GM20431 (cell line): ENCODE data around the gene CAAP1.
"Not testable (repeated sequence)": the region's sequence is repeated elsewhere in the genome, so short reads cannot be mapped to it uniquely, and the experiment has no call there.

Experiments
- in situ Hi-C: fragments of 300-500 bp; cut with MseI, MboI; formaldehyde crosslinking; loops from one replicate; pipeline ENCODE4 v1.15.0; 2020; ENCODE audit warnings: low sequenced_read_pairs; ENCODE audit not compliant: unreplicated experiment

Gene CAAP1

GRCh38 chr9:26892251-26893029, at the start of gene CAAP1:
TSS of gene CAAP1 (minus strand) at chr9:26892802. CDS start at chr9:26892715, 87 bp downstream.
- in situ Hi-C loops = no loop called here

DNA sequence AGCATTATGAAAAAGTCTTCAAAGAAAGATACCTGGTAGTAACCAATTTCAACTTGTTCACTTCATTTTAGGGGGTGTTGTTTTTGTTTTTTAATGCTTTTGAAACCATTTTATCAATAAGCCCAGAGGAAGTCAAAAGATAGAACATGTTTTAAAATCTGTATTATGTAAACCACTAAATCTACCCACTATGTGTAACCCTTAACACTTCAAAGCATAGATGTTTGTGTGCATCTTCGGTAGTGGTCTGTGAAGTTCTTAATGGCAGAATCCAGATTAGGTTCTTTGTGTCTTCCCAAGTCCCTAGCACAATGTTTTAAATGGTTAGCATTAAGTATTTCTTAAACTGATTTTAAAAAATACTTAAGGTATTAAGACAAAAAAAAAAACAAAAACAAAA, 48.2 kb upstream of the CAAP1 start:
- in situ Hi-C loops = no loop called here

- in situ Hi-C loops = no loop called here
Observed at GRCh38 chr9:26939955-26940711, 47.5 kb upstream of the CAAP1 start.

DNA sequence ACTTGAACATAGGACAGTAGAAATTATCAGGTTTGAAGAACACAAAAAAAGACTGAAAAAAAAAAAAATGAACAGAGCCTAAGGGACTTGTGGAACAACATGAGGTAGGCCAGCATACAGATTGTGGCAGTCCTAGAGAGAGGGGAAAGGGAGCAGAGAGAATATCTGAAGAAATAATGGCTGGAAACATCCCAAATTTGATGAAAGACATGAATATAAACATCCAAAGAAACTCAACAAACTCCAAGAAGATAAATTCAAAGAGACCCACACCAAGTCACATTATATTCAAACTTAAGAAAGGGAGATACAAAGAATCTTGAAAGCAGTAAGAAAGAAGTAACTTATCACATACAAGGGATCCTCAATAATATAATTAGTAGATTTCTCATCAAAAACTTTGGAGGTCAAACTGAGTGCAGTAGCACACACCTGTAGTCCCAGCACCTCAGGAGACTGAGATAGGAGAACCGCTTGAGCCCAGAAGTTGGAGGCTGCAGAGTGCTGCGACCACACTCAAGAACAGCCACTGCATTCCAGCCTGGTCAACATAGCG, 45.3 kb upstream of the CAAP1 start:
- in situ Hi-C loops = no loop called here

- in situ Hi-C loops = no loop called here
Observed at GRCh38 chr9:26935847-26936246, 43.2 kb upstream of the CAAP1 start.

DNA sequence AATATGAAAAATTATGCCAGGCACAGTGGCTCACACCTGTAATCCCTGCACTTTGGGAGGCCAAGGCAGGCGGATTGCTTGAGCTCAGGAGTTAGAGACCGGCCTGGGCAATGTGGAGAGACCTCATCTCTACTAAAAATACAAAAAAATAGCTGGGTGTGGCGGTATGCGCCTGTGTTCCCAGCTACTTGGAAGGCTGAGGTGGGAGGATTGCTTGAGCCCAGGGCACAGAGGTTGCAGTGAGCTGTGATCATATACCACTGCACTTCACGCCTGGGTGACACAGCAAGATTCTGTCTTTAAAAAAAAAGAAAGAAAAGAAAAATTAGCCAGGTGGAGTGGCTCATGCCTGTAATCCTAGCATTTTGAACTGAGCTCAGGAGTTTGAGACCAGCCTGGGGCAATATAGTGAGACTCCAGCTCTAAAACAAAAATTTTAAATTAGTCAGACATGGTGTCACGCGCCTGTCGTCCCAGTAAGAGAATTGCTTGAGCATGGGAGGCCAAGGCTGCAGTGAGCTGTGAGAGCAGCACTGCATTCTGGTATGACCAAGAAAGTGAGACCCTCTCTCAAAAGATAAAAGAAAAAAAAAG, 36.4 kb upstream of the CAAP1 start:
- in situ Hi-C loops = no loop called here

DNA sequence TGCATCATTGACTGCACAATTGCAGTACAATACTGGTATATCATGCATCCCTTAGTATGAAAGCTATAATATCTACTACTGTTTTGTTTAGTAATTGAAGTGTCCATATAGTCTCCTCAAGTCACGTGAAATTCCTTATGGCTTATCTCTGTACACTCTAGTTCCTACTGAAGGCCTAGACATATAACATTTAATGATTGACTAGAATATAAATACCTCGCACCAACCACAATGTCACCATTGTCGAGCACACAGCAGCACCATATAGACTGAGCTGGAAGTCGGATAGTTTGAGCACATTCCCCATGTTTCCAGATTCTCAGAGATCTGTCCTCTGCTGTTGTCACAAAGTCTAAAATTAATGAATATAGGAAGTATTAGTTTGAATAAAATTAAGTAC, 33.0 kb upstream of the CAAP1 start:
- in situ Hi-C loops = no loop called here

- in situ Hi-C loops = no loop called here
Observed at GRCh38 chr9:26919698-26920097, 27.1 kb upstream of the CAAP1 start.

DNA sequence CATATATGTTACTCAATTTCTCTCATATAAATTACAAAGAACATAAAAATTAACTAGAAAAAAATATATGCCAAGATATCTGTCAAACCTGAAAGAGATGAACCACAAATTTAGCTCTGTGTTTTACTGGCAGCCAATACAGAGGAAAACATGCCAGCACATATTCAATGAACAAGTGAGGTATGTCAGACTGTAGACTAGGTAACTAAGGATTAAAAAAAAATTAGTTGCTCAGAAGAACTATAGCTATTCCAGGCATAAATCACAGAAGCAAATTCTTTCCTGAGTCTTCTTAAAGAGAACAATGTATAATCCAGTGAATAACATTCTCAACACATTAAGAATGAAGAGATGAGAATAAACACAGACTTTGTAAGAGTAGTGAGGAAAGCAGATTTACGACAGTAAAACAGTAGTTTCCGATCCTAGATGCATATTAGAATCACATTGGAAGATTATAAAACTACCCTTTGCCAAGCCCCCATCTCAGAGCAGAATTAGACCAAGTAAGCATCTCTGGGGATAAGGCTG, 20.6 kb upstream of the CAAP1 start:
- in situ Hi-C loops = no loop called here

DNA sequence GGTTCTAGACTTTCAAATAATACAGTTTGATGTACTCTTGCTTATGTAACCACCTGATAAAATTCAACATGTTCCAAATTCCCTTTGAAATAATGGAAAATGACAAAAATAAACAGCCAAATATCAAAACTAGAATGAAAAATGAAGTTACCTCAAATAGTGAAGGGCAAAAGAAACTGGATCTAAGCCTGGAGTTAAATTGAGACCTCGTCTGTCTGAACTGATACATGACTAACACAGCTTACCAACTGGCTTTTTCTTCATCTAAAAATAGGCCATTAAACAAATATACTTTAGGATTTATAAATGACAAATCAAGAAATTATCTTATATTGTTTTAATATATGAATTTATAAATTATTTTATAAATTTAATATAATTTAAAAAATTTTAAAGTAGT, 12.1 kb upstream of the CAAP1 start:
- in situ Hi-C loops = no loop called here

DNA sequence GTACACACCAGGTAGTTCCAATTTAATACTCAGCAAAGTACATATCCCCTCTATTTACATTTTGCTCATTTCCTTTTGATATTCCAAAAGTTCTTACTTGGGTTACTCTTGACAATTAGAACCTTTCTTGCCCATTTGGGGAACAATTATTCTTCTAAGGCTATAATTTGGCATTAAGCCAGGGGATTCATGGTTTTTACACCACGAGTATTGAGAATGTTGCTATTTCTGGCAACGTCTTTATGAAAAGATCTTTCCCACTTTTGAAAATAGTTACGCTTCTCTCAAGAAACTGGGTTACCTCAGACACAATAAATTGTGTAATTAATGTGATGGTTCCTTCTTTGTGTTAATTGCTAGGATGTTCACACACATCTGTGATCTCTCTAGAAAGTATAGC, 11.5 kb upstream of the CAAP1 start:
- in situ Hi-C loops = no loop called here

DNA sequence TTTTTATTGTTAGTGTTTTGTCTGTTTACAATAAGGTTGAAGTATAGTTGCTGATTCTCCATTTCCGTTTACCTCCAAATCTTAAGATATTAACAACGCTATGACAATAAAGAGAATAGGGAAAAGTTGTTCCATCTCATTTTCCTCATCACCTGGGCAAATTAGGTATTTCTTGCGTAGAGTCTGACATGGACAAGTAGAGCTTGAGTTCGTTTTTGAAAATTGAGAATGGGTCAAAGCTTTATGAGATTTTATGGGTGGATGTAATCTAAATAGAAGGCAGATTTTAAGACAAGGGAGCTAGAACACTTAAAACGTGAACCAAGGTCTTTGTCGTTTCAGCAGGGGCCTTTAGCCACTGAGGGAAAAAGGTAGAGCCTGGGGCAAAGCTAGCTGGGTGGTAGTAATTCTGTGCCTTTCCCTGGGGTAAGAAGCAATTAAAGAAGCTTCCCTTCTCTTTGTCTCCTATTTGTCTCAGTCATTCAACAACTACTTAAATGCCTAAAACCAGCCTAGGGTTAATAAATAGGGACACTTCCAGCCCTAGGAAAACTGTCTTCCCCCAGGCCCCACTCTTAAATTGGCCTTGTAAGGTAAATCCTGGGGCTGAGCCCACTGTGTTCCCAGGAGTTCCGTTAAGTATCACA, 551 bp upstream of the CAAP1 start:
- in situ Hi-C loops = no loop called here

DNA sequence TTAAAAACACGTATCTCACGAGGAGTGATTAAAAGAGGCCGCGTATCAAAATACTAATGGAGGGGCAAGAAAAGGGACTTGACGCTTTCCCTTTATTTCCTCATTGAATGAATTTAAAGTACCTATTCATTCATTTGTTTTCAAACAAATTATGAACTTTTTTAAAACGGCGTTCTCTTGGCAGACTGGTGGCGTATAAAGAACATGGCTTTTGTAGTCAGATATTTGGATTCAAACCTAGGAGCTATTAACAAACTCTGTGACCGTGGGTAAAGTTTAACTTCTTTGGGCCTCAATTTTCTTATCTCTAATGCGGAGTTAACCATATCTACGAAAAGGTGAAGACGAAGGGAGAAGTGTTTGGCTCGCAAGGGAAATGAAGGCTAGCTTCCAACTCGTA, 876 bp downstream of the CAAP1 start:
- in situ Hi-C loops = no loop called here

DNA sequence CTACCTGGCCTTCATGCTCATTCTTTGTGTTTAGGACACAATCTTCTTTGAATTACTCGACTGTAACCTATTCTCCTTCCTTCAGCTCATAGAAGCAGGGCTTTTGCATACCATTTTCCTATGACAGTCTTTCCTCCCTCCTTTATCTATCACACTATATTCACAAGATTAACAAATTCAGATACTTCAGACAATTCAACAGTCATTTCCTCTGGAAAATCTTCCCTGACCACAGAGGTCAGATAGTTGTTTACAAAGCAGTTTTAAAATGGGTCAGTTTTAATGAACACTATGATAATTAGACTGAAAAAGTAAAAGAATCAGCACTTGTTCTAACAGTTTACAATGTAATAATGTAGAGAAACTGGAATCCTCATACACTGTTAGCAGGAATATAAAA, 4.3 kb downstream of the CAAP1 start:
- in situ Hi-C loops = no loop called here

GRCh38 chr9:26882154-26882553, 10.4 kb downstream of the CAAP1 start:
- in situ Hi-C loops = no loop called here

- in situ Hi-C loops = no loop called here
Observed at GRCh38 chr9:26880262-26880661, 12.3 kb downstream of the CAAP1 start.

- in situ Hi-C loops = not testable (repeated sequence)
Observed at GRCh38 chr9:26875155-26875554, 17.4 kb downstream of the CAAP1 start.

DNA sequence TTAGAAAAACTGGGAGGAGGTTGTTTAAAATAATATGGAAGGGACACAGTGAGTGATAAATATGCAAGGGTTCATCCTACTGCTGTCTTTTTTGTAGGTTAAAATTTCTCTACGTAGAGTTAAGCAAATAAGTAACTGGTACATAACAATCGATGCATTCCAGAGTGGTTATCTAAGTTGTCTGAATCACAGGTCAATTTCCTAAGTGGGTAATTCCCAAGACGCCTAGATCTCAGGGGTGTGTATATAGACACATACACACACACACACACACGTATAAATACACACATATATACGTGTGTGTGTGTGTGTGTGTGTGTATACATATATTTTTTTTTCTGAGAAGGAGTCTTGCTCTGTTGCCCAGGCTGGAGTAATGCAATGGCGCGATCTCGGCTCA, 22.3 kb downstream of the CAAP1 start:
- in situ Hi-C loops = loop anchor here (25.0 kb wide), 1 partner anchor 133 kb away; no protein-coding TSS in a partner anchor

DNA sequence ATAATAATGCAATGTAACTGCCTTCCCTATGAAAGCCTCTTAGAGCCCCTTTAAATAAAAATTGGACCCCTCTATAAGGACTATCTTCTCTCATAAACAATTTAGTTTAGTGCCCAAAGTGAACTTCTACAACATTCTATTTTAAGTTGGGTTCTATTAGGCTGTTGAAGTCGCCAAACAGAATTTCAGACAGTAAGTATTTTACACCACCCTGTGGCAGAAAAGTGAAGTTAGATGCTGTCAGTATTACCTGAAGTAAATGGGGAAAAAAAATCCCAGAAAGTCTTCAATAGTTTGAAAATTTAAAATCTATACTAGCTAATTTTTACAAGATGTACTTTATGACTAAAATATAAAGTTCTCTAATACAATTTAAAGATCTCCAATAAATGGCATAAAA, 29.5 kb downstream of the CAAP1 start:
- in situ Hi-C loops = loop anchor here (25.0 kb wide), 1 partner anchor 126 kb away; no protein-coding TSS in a partner anchor
